ENCODE measurements around the gene PIGU. TPM values are rescaled to one million over a fixed set of nuclear protein-coding genes. Genes with fewer than 3 reads are reported as not detected.

The PIGU gene
- total and polyA plus RNA-seq, 2 donors (not counting 3 experiments of a cell fraction or from before 2014, with no cell fraction given) = 20.3 to 81.8 TPM

DNA sequence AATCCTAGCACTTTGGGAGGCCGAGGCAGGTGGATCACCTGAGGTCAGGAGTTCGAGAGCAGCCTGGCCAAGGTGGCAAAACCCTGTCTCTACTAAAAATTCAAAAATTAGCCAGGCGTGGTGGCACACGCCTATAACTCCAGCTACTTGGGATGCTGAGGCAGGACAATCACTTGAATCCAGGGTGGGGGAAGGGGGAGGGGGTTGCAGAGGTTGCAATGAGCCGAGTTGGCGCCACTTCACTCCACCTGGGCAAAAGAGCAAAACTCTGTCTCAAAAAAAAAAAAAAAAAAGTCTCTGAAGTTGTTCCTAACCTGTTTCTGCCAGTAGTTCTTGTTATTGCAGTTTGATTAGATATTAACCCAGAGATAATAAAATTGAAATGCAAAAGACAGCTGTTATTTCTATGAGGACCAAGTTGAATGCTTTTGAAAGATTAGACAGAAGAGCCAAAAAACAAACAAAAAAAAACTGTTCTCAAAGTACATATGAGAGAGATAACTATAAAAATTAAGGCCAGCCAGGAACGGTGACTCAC lies 22.6 kb downstream of the PIGU start:
- Histone ChIP-seq H3K27ac (ENCODE audit: insufficient read depth, low read depth, low read length) (no peak overlapping the region), H3K79me2 (ENCODE audit: control insufficient read depth, insufficient read depth, low read length) (no peaks in the 10 kb centered on the region), H4K20me1 (replicated peaks; ENCODE audit: control insufficient read depth, extremely low read depth, insufficient read depth, low read length) (no peaks in the 10 kb centered on the region), H3K27me3 (ENCODE audit: control insufficient read depth in 2 of 2, insufficient read depth in 2 of 2, low read length in 2 of 2) (no peaks in the 10 kb centered on the region), H3K4me2 (ENCODE audit: insufficient read depth, low read length) (no peak overlapping the region), H3K9ac (replicated peaks; ENCODE audit: extremely low read depth, insufficient read depth, low read length) (no peak overlapping the region), H3K9me3 (replicated peaks; ENCODE audit: control insufficient read depth, insufficient read depth, low read length) (no peaks in the 10 kb centered on the region), H3K4me3 (replicated peaks in 1 of 3; ENCODE audit: insufficient read depth in 1 of 3, low read depth in 1 of 3, low read length in 3 of 3) (no peak overlapping the region), H3K4me1 (ENCODE audit: control insufficient read depth, extremely low read depth, insufficient read depth, low read length) (no peaks in the 10 kb centered on the region), H3K9me1 (replicated peaks; ENCODE audit: control insufficient read depth, extremely low read depth, insufficient read depth, low read length) (no peaks in the 10 kb centered on the region), H2AFZ (ENCODE audit: low read depth, low read length) (no peak overlapping the region), H3K36me3 (ENCODE audit: control insufficient read depth in 2 of 2, extremely low read depth in 1 of 2, insufficient read depth in 2 of 2, low read length in 2 of 2) (no peaks in the 10 kb centered on the region)
- TF ChIP-seq FOS (IDR thresholded peaks at IDR 0.05; ENCODE audit: borderline replicate concordance, insufficient read depth, low read length) = no peak
- POLR2A ChIA-PET = no interaction called here
- DNase-seq (ENCODE audit: low read depth, low spot score) (no peak), FAIRE-seq (no peak)
- BruUV-seq (replicated peaks) = no TSS peak
- CTCF ChIA-PET = interaction anchor here (0.7 kb wide), 1 partner anchor 59 kb away, joined by 3 read pairs; no protein-coding TSS in a partner anchor
- dilution Hi-C loops (cut with MboI; ENCODE audit: extremely low pct_ligation_motif_present, low sequenced_read_pairs) (no loop called here), intact Hi-C loops (cut with micrococcal nuclease) (loop anchor here (10.0 kb wide), 1 partner anchor 1721 kb away; no protein-coding TSS in a partner anchor)

GRCh38 chr20:34651200-34651599 lies 25.7 kb downstream of the PIGU start:
- H3K36me3 ChIP-seq (ENCODE audit: control insufficient read depth in 2 of 2, extremely low read depth in 1 of 2, insufficient read depth in 2 of 2, low read length in 2 of 2) = no peaks in the 10 kb centered on the region

More at GRCh38 chr20:34651200-34651599, 25.7 kb downstream of the PIGU start:
- dilution Hi-C loops (cut with MboI; ENCODE audit: extremely low pct_ligation_motif_present, low sequenced_read_pairs) = no loop called here
- CTCF ChIA-PET = interaction anchor here (1.1 to 1.4 kb wide), 3 partner anchors 21 to 119 kb away, joined by 3 to 5 read pairs (median 3); no protein-coding TSS in a partner anchor
- intact Hi-C loops (cut with micrococcal nuclease) = loop anchor here (10.0 kb wide), 1 partner anchor 1724 kb away; no protein-coding TSS in a partner anchor
- TF ChIP-seq POLR2A (IDR thresholded peaks at IDR 0.05; ENCODE audit: low read depth, low read length) = no peak
- TF ChIP-seq FOS (IDR thresholded peaks at IDR 0.05; ENCODE audit: borderline replicate concordance, insufficient read depth, low read length) = no peak
- TF ChIP-seq GATA2 (IDR thresholded peaks at IDR 0.05; ENCODE audit: insufficient read depth, insufficient read length, low read depth, low read length) = no peak
- no peak for TF ChIP-seq POLR2AphosphoS5 (IDR thresholded peaks at IDR 0.05; ENCODE audit: insufficient read depth, low read depth, low read length)
- TF ChIP-seq, protein P1, sequence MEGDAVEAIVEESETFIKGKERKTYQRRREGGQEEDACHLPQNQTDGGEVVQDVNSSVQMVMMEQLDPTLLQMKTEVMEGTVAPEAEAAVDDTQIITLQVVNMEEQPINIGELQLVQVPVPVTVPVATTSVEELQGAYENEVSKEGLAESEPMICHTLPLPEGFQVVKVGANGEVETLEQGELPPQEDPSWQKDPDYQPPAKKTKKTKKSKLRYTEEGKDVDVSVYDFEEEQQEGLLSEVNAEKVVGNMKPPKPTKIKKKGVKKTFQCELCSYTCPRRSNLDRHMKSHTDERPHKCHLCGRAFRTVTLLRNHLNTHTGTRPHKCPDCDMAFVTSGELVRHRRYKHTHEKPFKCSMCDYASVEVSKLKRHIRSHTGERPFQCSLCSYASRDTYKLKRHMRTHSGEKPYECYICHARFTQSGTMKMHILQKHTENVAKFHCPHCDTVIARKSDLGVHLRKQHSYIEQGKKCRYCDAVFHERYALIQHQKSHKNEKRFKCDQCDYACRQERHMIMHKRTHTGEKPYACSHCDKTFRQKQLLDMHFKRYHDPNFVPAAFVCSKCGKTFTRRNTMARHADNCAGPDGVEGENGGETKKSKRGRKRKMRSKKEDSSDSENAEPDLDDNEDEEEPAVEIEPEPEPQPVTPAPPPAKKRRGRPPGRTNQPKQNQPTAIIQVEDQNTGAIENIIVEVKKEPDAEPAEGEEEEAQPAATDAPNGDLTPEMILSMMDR (IDR thresholded peaks at IDR 0.05; ENCODE audit: extremely low read depth in 1 of 2, insufficient read depth in 1 of 2, low read depth in 1 of 2, low read length in 2 of 2) = no peak
- no peak for TF ChIP-seq EZH2 (IDR thresholded peaks at IDR 0.05; ENCODE audit: borderline replicate concordance, low read depth, low read length, severe bottlenecking)
- Histone ChIP-seq H3K9ac (replicated peaks; ENCODE audit: extremely low read depth, insufficient read depth, low read length) (no peak overlapping the region), H2AFZ (ENCODE audit: low read depth, low read length) (no peak overlapping the region), H3K79me2 (ENCODE audit: control insufficient read depth, insufficient read depth, low read length) (no peaks in the 10 kb centered on the region), H4K20me1 (replicated peaks; ENCODE audit: control insufficient read depth, extremely low read depth, insufficient read depth, low read length) (no peaks in the 10 kb centered on the region), H3K27me3 (ENCODE audit: control insufficient read depth in 2 of 2, insufficient read depth in 2 of 2, low read length in 2 of 2) (no peaks in the 10 kb centered on the region), H3K9me1 (replicated peaks; ENCODE audit: control insufficient read depth, extremely low read depth, insufficient read depth, low read length) (no peaks in the 10 kb centered on the region), H3K4me2 (ENCODE audit: insufficient read depth, low read length) (no peak overlapping the region), H3K27ac (ENCODE audit: insufficient read depth, low read depth, low read length) (no peak overlapping the region), H3K4me3 (replicated peaks in 1 of 3; ENCODE audit: insufficient read depth in 1 of 3, low read depth in 1 of 3, low read length in 3 of 3) (no peak overlapping the region), H3K9me3 (replicated peaks; ENCODE audit: control insufficient read depth, insufficient read depth, low read length) (no peaks in the 10 kb centered on the region), H3K4me1 (ENCODE audit: control insufficient read depth, extremely low read depth, insufficient read depth, low read length) (no peaks in the 10 kb centered on the region)
- POLR2A ChIA-PET = no interaction called here
- BruUV-seq (replicated peaks) = no TSS peak
- no peak for DNase-seq (ENCODE audit: low read depth, low spot score)
- FAIRE-seq = no peak

Measured in endothelial cell of umbilical vein (primary cell).